Erythroblast (primary cell): ENCODE results near the gene SLC22A1.

ENCODE experiments used
- GATA1 ChIP-seq: IDR thresholded peaks from 2 replicates; pipeline ENCODE4 v1.6.1; 2011; ENCODE audit warnings: low read depth, mild to moderate bottlenecking, control low read depth, low read length, moderate library complexity
- POLR2A ChIP-seq: IDR thresholded peaks from 2 replicates; pipeline ENCODE4 v1.6.1; 2011; ENCODE audit warnings: mild to moderate bottlenecking, low read length

DNA sequence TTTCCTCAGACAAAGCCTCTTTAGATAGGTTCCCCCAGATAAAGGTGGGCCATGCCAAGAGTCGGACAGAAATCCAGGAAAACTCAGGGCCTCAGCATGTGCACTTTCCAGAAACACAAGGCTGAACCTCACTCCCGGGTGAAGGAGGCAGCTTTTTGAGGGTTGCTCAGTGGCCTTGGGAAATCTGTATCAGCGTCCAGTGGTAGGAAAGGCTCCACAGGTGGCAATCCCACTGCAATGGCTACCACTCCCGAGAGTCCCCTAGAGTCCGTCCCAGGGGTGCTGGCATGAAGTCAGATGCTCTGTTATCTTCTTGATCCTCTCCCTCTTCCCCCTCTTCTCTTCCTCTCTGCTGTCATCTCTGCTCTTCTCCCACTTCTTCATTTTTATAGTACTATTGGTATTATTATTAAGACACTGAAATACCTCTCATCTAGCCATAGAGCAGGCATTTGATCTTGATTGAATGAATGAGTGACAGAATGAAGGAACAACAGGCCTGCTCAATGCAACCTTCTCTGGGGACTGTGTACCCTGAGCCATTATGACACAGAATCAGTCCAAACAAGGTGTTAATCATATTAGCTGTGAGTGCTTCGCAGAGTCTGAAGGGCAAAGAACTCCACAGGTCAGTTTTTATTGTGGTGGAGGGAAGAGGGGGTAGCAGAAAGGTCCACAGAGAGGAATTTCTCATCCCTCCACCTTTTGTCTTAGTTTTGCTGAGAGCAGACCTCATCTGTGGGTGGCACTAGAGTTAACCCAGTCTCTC is 13.3 kb downstream of the SLC22A1 start:
- TF ChIP-seq POLR2A (no peak), GATA1 (no peak)
